Central memory CD8-positive, alpha-beta T cell (primary cell): ENCODE data around the gene BFSP2.
A peak's percentile ranks its signal among the peaks of the same experiment; 100 is the strongest.
"Not testable (repeated sequence)": the region's sequence is repeated elsewhere in the genome, so short reads cannot be mapped to it uniquely, and the experiment has no call there.

ENCODE experiments used
- ATAC-seq: fragments of 150-1000 bp; cut with Tn5 transposase; replicated peaks from 2 replicates; pipeline ENCODE4 v1.10.0; 2022; ENCODE audit warnings: mild to moderate bottlenecking, moderate FRiP score, moderate number of reproducible peaks; ENCODE audit not compliant: poor library complexity, severe bottlenecking; ENCODE audit errors: extremely low read depth
- DNase-seq, 2 donors: peaks; one replicate each; pipeline ENCODE4 v3.0.0; 2021; ENCODE audit warnings: low spot score in 2 of 2
- H3K27ac Mint-ChIP-seq: one replicate; pipeline ENCODE4 v1.8.0; 2022; ENCODE audit warnings: low read depth, mild to moderate bottlenecking, moderate library complexity, mixed read lengths
- H3K27me3 Mint-ChIP-seq: one replicate; pipeline ENCODE4 v1.8.0; 2022; ENCODE audit warnings: mixed read lengths
- H3K36me3 Mint-ChIP-seq: one replicate; pipeline ENCODE4 v1.8.0; 2022; ENCODE audit warnings: mild to moderate bottlenecking, moderate library complexity, mixed read lengths; ENCODE audit not compliant: insufficient read depth
- H3K4me1 Mint-ChIP-seq: one replicate; pipeline ENCODE4 v1.8.0; 2022; ENCODE audit warnings: mixed read lengths
- H3K4me3 Mint-ChIP-seq: one replicate; pipeline ENCODE4 v1.8.0; 2022; ENCODE audit warnings: mild to moderate bottlenecking, moderate library complexity, mixed read lengths
- H3K9me3 Mint-ChIP-seq: one replicate; pipeline ENCODE4 v1.8.0; 2022; ENCODE audit warnings: mixed read lengths

Gene BFSP2

DNA sequence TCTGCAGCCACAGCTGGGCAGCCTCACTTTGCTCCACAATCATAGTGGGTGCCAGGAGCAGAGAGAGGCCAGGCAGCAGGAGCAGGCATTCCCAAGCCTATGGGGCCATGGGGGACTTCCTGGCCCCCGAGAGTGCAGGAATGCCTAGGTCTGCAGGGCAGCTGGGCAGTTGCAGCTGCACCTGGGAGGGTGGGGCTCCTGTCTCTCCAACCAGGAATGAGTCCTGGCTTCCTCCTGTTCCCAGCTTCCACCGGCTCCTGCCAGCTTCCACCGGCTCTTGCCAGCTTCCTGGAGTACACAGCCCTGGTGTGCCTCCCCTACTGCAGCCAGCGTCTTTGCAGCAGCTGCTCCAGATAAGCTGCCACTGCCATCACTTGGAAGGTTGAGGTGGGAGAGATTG, 87.3 kb downstream of the BFSP2 start:
- ATAC-seq (no peak), DNase-seq (no peak)
- H3K4me1 Mint-ChIP-seq, result peaks cover 8% of the 10 kb centered on the region
- no peaks in the 10 kb centered on the region for H3K9me3 Mint-ChIP-seq
- H3K36me3 Mint-ChIP-seq, result no peaks in the 10 kb centered on the region
- no peak overlapping the region for H3K4me3 Mint-ChIP-seq
- no peaks in the 10 kb centered on the region for H3K27me3 Mint-ChIP-seq
- H3K27ac Mint-ChIP-seq, result no peak overlapping the region

DNA sequence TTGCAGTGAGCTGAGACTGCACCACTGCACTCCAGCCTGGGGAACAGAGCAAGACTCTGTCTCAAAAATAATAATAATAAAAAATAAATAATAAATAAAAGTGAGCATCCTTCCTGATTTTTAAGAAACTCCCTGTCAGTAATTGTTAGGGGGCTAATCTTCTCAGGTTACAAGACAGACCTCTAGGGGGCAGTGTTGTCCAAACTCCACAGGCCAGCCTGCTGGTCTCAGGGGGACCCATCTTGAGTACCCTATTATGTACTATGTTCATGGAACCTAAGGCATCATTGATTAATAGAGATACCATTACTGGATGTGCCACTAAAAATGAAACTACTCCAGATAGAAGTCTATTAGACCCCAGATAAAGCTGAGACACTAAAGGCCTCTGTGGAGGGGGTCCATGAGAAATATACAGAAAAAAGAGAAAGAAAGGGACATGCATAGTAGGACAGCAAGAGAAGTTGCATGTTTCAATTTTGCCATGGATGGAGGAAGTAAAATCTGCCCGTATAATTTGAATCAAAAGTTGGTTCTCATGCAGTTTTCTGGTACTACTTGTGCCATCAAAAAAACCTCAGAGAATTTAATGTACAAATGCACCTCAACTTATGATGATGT, 88.2 kb downstream of the BFSP2 start:
- no peaks in the 10 kb centered on the region for H3K36me3 Mint-ChIP-seq
- DNase-seq (peak in 1 of 2 donors; percentile 21), ATAC-seq (no peak)
- no peak overlapping the region for H3K4me3 Mint-ChIP-seq
- no peak overlapping the region for H3K27ac Mint-ChIP-seq
- H3K9me3 Mint-ChIP-seq, result no peaks in the 10 kb centered on the region
- H3K4me1 Mint-ChIP-seq, result peaks cover 16% of the 10 kb centered on the region
- H3K27me3 Mint-ChIP-seq, result no peaks in the 10 kb centered on the region

DNA sequence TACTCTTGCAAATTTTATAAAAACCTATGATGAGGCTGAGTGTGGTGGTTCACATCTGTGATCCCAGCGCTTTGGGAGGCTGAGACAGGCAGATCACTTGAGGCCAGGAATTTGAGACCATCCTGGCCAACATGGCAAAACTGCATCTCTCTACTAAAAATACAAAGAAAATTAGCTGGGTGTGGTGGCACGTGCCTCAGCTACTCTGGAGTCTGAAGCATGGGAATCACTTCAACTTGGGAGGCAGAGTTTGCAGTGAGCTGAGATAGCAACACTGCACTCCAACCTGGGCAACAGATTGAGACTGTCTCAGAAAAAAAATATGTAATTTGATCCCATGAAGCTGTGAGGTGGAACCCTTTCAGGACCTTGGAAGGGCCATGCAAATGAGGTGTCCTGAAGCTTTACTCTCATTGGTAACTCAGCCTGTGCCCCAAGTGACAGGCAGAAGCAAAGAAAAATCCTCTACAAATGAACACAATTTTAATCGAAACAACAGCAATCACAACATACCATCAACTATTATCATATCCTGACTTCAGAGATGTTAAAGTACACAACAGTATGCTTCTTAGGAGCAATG, 89.0 kb downstream of the BFSP2 start:
- DNase-seq, result no peak
- Mint-ChIP-seq H3K9me3 (no peaks in the 10 kb centered on the region), H3K4me1 (peaks cover 16% of the 10 kb centered on the region), H3K36me3 (no peaks in the 10 kb centered on the region), H3K4me3 (no peak overlapping the region), H3K27me3 (no peaks in the 10 kb centered on the region), H3K27ac (no peak overlapping the region)
- no peak for ATAC-seq

DNA sequence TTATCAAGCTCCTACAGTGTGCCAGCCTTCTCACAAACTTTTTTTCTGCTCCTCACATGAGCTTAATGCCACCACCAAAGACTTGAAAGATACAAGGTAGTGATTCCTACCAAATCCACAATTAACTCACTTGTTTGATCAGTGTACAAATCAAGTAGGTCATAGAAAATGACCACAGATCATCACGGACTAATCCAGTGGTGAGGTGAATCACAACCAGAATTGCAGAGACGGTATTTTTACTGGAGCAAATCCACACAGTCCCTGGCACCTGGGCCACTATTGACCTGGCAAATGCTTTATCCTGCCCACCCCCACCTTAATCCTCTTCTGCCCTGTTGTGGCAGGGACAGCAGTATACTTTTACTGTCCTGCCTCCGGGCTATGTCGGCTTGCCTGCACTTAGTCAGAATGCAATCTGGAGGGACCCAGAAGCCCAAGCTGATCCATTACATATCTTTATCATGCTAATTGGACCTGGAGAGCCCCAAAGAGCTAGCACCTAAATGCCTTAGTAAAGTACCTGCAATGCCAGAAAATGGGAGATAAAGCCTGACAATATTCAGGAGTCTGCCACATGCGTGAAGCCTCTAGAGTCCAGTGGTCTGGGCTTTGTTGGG, 89.7 kb downstream of the BFSP2 start:
- Mint-ChIP-seq H3K27me3 (no peaks in the 10 kb centered on the region), H3K9me3 (no peaks in the 10 kb centered on the region), H3K36me3 (no peaks in the 10 kb centered on the region), H3K27ac (no peak overlapping the region), H3K4me3 (no peak overlapping the region), H3K4me1 (peaks cover 16% of the 10 kb centered on the region)
- ATAC-seq (no peak), DNase-seq (no peak)

DNA sequence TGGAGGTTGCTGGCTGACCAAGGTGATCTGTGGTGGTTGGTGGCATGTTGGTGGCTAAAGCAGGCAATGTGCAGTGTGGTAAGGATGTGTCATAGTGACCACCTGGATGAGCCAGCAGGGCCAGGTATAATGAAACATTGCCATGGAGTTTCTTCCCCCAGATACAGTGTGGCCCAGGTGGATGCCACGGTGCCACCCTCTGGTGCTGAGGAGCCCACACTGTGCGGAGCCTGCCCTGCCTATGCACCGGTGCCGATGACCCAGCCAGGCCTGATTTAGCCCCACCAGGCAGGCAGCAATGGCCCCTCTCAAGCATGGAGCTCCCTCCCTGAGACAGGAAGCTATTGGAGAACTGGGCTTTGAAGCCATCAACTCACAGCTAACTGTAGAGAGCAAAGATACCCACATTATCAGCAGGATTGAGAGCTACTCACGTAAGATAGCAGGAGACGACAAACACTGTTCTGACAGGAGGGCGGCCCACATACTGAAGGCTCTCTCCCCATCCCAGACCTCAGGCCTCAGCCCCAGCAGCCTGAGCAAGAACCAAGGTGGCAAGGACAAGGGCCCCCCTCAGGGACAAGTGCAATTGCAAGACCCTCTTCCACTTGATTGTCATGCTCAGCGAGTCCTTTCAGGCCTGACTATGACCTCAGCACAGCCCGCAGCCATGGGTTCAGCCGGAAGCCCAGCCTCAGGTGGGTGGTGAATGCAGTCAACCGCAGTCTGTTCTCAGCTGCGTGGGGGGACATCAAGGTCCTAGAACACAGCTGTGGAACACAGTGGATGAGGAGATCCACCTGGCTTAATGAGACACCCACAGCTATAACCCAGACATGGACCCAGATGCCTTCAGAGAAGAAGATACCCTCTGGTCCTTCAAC, 90.9 kb downstream of the BFSP2 start:
- H3K9me3 Mint-ChIP-seq, result no peaks in the 10 kb centered on the region
- H3K27ac Mint-ChIP-seq, result peak overlapping the region; percentile 72
- H3K36me3 Mint-ChIP-seq, result no peaks in the 10 kb centered on the region
- ATAC-seq, result peak; percentile 71
- DNase-seq, result peak; percentile 19 to 22
- H3K4me1 Mint-ChIP-seq, result peaks cover 16% of the 10 kb centered on the region
- peak overlapping the region; percentile 48 for H3K4me3 Mint-ChIP-seq
- no peaks in the 10 kb centered on the region for H3K27me3 Mint-ChIP-seq

DNA sequence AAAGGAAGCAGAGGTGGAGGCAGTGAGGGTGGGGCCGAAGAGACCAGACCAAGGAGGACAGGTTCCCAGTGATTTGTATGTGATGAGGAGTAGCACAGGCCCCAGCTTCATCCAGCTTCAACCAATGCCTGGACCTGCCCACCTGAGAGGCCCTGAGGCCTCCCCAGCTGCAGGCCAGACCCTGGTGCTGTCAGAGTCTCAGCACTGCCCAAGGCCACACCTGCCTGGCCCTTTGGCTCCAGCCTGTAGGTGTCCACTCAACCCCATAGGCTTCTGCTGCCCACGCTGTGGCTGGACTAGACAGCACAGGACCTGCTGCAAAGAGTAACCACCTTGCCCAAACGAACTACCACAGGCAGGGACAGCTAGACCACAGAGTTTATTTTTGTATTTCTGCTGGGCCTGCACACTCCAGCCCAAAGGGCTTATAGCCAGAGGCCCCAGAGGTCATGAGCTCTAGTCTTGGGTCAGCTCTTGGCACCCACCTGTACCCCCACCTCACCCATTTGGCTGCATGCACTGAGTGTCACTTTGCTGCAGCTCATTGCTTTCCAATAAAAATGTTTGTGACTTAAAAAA, 91.7 kb downstream of the BFSP2 start:
- peak overlapping the region; percentile 48 for H3K4me3 Mint-ChIP-seq
- H3K36me3 Mint-ChIP-seq, result no peaks in the 10 kb centered on the region
- peak overlapping the region; percentile 72 for H3K27ac Mint-ChIP-seq
- H3K4me1 Mint-ChIP-seq, result peaks cover 16% of the 10 kb centered on the region
- no peak for ATAC-seq
- DNase-seq, result no peak
- H3K9me3 Mint-ChIP-seq, result no peaks in the 10 kb centered on the region
- H3K27me3 Mint-ChIP-seq, result no peaks in the 10 kb centered on the region

DNA sequence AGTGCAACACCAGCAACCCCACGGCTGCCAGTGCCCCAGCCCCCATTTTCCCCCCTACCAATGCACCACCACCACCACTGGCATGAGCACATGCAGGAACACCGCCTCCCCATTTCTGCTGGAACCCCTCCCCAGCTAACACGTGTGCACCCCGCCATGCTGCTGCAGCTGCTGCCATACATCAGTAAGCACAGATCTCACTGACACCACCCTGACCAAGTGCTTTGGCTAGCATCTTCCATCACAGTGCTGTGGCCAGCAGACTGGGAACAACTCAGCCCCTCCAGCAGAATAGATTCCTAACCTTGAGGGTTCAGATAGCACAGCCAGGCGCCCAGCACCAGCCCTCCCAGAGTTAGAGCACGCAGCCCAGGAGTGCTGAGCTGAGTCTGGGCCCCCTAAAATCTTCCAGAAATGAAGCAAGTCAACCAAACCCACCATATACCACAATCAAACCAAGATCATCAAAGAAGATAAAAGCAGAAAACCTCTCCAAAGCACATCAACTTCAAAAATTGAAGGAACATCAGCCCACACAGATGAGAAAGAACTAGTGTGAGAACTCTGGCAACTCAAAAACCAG, 92.4 kb downstream of the BFSP2 start:
- Mint-ChIP-seq H3K36me3 (no peaks in the 10 kb centered on the region), H3K4me3 (peak overlapping the region; percentile 43), H3K9me3 (no peaks in the 10 kb centered on the region), H3K27me3 (no peaks in the 10 kb centered on the region), H3K4me1 (peaks cover 16% of the 10 kb centered on the region), H3K27ac (peak overlapping the region; percentile 38)
- no peak for DNase-seq
- no peak for ATAC-seq

DNA sequence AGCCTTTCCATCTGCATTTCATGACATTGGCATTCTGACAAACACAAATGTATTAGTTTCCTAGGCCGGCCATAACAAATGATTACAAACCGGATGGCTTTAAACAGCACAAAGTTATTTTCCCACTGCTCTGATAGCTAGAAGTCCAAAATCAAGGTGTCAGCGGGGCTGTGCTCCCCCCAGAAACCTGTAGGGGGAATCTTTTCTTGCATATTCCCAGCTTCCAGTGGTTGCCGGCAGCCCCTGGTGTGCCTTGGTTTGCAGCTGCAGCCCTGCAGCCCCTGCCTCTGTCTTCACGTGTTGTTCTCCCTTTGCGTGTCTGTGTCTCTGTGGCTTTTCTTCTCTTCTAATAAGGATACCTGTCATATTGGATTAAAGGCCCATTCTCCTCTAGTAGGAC, 94.6 kb downstream of the BFSP2 start:
- H3K4me1 Mint-ChIP-seq, result peaks cover 16% of the 10 kb centered on the region
- H3K4me3 Mint-ChIP-seq, result no peak overlapping the region
- DNase-seq (no peak), ATAC-seq (no peak)
- H3K36me3 Mint-ChIP-seq, result no peaks in the 10 kb centered on the region
- no peak overlapping the region for H3K27ac Mint-ChIP-seq
- no peaks in the 10 kb centered on the region for H3K27me3 Mint-ChIP-seq
- H3K9me3 Mint-ChIP-seq, result no peaks in the 10 kb centered on the region

DNA sequence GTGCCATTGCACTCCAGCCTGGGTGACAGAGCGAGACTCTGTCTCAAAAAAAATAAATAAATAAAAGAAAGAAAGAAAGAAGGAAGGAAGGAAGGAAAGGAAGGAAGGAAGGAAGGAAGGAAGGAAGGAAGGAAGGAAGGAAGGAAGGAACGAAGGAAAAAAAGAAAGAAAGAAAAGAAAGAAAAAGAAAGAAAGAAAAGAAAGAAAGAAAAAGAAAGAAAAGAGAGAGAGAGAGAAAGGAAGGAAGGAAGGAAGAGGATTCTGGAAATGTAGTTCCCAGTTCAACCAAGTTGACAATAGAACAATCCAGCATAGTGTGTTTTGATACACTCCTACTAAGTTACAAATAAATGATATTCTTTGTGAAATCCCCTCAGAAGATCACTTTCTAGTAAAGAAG, 102.7 kb downstream of the BFSP2 start:
- H3K27ac Mint-ChIP-seq, ATAC-seq, DNase-seq, H3K4me3 Mint-ChIP-seq, H3K36me3 Mint-ChIP-seq, H3K9me3 Mint-ChIP-seq: not testable (repeated sequence)
- H3K27me3 Mint-ChIP-seq, result peaks cover 11% of the 10 kb centered on the region
- H3K4me1 Mint-ChIP-seq, result peaks cover 12% of the 10 kb centered on the region

DNA sequence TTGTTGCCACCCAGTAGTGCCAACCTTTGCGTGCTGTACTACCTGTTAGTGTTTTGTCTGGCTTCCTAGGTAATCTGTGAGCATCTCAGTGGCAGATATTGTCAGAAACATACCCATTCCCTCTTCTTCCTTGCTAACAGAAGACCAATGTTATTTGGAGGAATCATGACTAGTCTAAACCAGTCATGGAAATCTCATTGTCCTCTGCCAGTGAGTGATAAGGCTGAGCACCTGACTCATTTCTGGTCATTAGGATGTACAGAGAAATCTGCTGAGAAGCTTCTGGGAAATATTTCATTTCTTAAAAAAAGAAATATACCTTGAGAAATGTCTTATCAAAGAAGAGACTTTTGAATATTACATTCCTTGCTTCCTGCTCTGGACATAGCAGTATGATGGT, 103.6 kb downstream of the BFSP2 start:
- peaks cover 11% of the 10 kb centered on the region for H3K27me3 Mint-ChIP-seq
- H3K27ac Mint-ChIP-seq, result no peak overlapping the region
- DNase-seq, result no peak
- no peak overlapping the region for H3K4me3 Mint-ChIP-seq
- peaks cover 12% of the 10 kb centered on the region for H3K4me1 Mint-ChIP-seq
- H3K9me3 Mint-ChIP-seq, result no peaks in the 10 kb centered on the region
- H3K36me3 Mint-ChIP-seq, result no peaks in the 10 kb centered on the region
- ATAC-seq, result no peak

DNA sequence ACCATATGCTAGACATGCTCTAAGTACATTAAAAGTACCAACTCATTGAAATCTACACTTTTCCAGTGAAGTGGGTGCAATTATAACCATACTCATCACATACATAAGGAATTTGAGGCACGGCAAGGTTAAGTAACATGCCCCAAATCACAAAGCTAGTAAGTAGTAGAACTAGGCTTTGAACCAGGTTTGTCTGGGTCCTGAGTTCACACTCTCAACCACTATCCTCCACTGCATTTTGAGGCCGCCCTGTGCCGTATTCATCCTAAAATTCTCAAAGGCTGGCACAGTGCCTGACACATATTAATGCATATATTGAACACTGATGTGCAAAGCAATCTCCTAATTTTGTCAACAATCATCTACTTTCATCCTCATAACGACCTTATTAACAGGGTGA, 104.9 kb downstream of the BFSP2 start:
- H3K36me3 Mint-ChIP-seq, result no peaks in the 10 kb centered on the region
- no peak overlapping the region for H3K27ac Mint-ChIP-seq
- ATAC-seq (no peak), DNase-seq (no peak)
- H3K9me3 Mint-ChIP-seq, result no peaks in the 10 kb centered on the region
- H3K27me3 Mint-ChIP-seq, result peaks cover 11% of the 10 kb centered on the region
- no peak overlapping the region for H3K4me3 Mint-ChIP-seq
- H3K4me1 Mint-ChIP-seq, result peaks cover 12% of the 10 kb centered on the region

DNA sequence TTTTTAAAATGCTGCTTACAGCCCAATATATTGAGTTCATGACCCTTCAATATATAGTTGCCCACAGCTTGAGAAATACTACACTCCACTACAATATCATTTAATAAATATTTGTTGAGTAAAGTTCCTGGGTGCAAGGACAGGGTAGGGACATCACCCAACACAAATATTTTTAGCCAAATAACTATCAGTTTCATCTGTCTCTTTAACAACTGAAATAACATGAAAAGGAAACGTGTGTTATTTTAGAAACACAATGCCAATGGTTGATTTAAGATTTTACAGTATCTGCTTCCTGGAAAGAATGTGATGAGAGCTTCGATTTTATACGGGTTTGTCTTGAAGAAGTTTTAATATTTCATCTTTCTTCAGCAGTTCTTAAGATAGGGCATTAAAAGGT, 106.0 kb downstream of the BFSP2 start:
- H3K4me1 Mint-ChIP-seq, result peaks cover 12% of the 10 kb centered on the region
- H3K9me3 Mint-ChIP-seq, result no peaks in the 10 kb centered on the region
- peaks cover 5% of the 10 kb centered on the region for H3K27me3 Mint-ChIP-seq
- no peak for DNase-seq
- peak overlapping the region; percentile 92 for H3K27ac Mint-ChIP-seq
- no peaks in the 10 kb centered on the region for H3K36me3 Mint-ChIP-seq
- H3K4me3 Mint-ChIP-seq, result peak overlapping the region; percentile 72
- ATAC-seq, result no peak
